ENCODE results near the gene C14orf93.

The C14orf93 gene

DNA sequence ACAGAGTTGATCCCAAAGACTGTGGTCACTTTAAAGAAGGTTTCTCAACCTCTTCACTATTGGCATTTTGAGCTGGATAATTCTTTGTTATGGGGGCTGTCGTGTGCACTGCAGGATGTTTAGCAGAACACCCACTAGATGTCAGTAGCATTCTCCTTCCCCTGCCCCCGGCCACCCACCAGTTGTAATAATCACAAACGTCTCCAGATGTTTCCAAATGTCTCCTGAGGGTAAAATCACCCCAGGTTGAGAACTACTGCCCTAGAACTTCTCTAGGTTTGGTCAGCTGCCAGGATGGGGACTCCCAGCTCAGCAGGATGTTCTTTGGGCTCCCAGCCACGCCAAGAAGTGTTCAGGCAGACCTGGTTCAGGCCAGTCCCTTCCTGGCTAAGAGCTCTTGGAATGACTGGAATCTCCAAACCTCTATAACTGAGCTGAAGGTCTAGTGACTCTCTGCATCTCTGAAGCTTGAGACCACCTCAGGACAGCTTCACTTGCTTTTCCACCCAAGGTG is 15.1 kb downstream of the C14orf93 start:
- under 1% methylated on average over 4 of the region's 4 CpGs for WGBS
- no peak overlapping the region for H2BK120ac ChIP-seq (ENCODE audit: low read depth, low read length)
- H4K8ac ChIP-seq (ENCODE audit: low read length) = peak overlapping the region; percentile 10
- no peak overlapping the region for H2AK5ac ChIP-seq (ENCODE audit: low read length, severe bottlenecking)
- H2BK12ac ChIP-seq (ENCODE audit: low read length in 2 of 2) = no peak overlapping the region
- no peaks in the 10 kb centered on the region for H3K79me1 ChIP-seq (replicated peaks; ENCODE audit: low read length, poor library complexity, severe bottlenecking)
- no peak overlapping the region for H3K4me3 ChIP-seq (ENCODE audit: insufficient read depth in 1 of 2, low read depth in 1 of 2, low read length in 2 of 2)
- no peak overlapping the region for H2BK5ac ChIP-seq (ENCODE audit: low read depth, low read length, poor library complexity, severe bottlenecking)
- H3K9me3 ChIP-seq (ENCODE audit: control insufficient read depth, low read length) = no peaks in the 10 kb centered on the region
- no peak overlapping the region for H2AFZ ChIP-seq (ENCODE audit: low read depth, low read length)
- peaks cover 5% of the 10 kb centered on the region for H3K4me1 ChIP-seq (ENCODE audit: control insufficient read depth, insufficient read depth, low read depth, low read length)
- no peak overlapping the region for H3K14ac ChIP-seq (ENCODE audit: low read length in 2 of 2)
- H3K23ac ChIP-seq (ENCODE audit: low read length in 2 of 2) = no peak overlapping the region
- no peak overlapping the region for H3K27ac ChIP-seq (ENCODE audit: low read length, poor library complexity, severe bottlenecking)
- H3K18ac ChIP-seq (ENCODE audit: low read depth in 1 of 2, low read length in 2 of 2) = peak overlapping the region in 1 of 2 experiments; percentile 45
- peaks cover 0 to 7% of the 10 kb centered on the region in 2 experiments for H3K27me3 ChIP-seq (ENCODE audit: control insufficient read depth in 1 of 2, insufficient read depth in 1 of 2, low read length in 2 of 2)
- peak; percentile 62 for DNase-seq
- no peak overlapping the region for H2BK15ac ChIP-seq (ENCODE audit: low read depth, poor library complexity, severe bottlenecking)
- H3K36me3 ChIP-seq (ENCODE audit: control insufficient read depth in 1 of 2, insufficient read depth in 2 of 2, low read depth in 1 of 2, low read length in 2 of 2) = peaks cover 1 to 8% of the 10 kb centered on the region in 2 experiments
- H3K9ac ChIP-seq (ENCODE audit: low read length) = no peak overlapping the region
- H3K4ac ChIP-seq (ENCODE audit: low read depth in 1 of 2, low read length in 2 of 2) = no peak overlapping the region
- no peak overlapping the region for H3K4me2 ChIP-seq (ENCODE audit: low read length, poor library complexity, severe bottlenecking)
- H4K91ac ChIP-seq (ENCODE audit: low read length) = no peak overlapping the region

DNA sequence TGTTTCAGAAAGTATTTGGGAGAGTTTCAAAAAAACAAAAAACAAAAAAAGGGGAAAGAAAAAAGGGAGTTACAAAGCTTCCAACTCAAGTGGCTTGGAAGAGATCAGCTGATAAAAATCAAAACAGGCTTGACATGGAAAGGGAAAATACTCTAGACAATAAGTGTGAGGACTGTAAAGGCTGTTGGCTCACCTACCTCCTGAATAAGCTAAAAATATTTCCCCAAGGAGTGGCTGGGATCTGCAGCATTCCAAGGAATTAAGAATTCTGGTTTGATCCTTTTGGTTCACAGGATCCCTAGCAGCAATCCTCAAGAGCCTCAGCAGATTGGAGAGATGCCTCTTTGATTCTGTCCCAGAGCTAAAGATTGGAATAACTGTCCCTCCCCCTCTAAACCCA is 16.4 kb downstream of the C14orf93 start:
- Histone ChIP-seq H2AFZ (ENCODE audit: low read depth, low read length) (no peak overlapping the region), H4K8ac (ENCODE audit: low read length) (no peak overlapping the region), H3K4me1 (ENCODE audit: control insufficient read depth, insufficient read depth, low read depth, low read length) (peaks cover 5% of the 10 kb centered on the region), H3K18ac (ENCODE audit: low read depth in 1 of 2, low read length in 2 of 2) (no peak overlapping the region), H2BK5ac (ENCODE audit: low read depth, low read length, poor library complexity, severe bottlenecking) (no peak overlapping the region), H3K23ac (ENCODE audit: low read length in 2 of 2) (no peak overlapping the region), H2BK15ac (ENCODE audit: low read depth, poor library complexity, severe bottlenecking) (no peak overlapping the region), H4K91ac (ENCODE audit: low read length) (no peak overlapping the region), H2BK12ac (ENCODE audit: low read length in 2 of 2) (no peak overlapping the region), H3K14ac (ENCODE audit: low read length in 2 of 2) (no peak overlapping the region), H2AK5ac (ENCODE audit: low read length, severe bottlenecking) (no peak overlapping the region), H2BK120ac (ENCODE audit: low read depth, low read length) (no peak overlapping the region), H3K9me3 (ENCODE audit: control insufficient read depth, low read length) (no peaks in the 10 kb centered on the region), H3K9ac (ENCODE audit: low read length) (peak overlapping the region; percentile 29), H3K4me3 (ENCODE audit: insufficient read depth in 1 of 2, low read depth in 1 of 2, low read length in 2 of 2) (no peak overlapping the region), H3K27me3 (ENCODE audit: control insufficient read depth in 1 of 2, insufficient read depth in 1 of 2, low read length in 2 of 2) (peaks cover 0 to 7% of the 10 kb centered on the region in 2 experiments), H3K4ac (ENCODE audit: low read depth in 1 of 2, low read length in 2 of 2) (no peak overlapping the region), H3K79me1 (replicated peaks; ENCODE audit: low read length, poor library complexity, severe bottlenecking) (no peaks in the 10 kb centered on the region), H3K36me3 (ENCODE audit: control insufficient read depth in 1 of 2, insufficient read depth in 2 of 2, low read depth in 1 of 2, low read length in 2 of 2) (peaks cover 3 to 4% of the 10 kb centered on the region in 2 experiments), H3K4me2 (ENCODE audit: low read length, poor library complexity, severe bottlenecking) (no peak overlapping the region), H3K27ac (ENCODE audit: low read length, poor library complexity, severe bottlenecking) (no peak overlapping the region)
- DNase-seq = no peak

- no peak overlapping the region for H3K4ac ChIP-seq (ENCODE audit: low read depth in 1 of 2, low read length in 2 of 2)
- H3K23ac ChIP-seq (ENCODE audit: low read length in 2 of 2) = no peak overlapping the region
- H2BK5ac ChIP-seq (ENCODE audit: low read depth, low read length, poor library complexity, severe bottlenecking) = no peak overlapping the region
- no peak overlapping the region for H3K4me2 ChIP-seq (ENCODE audit: low read length, poor library complexity, severe bottlenecking)
- no peak overlapping the region for H2BK120ac ChIP-seq (ENCODE audit: low read depth, low read length)
- peaks cover 0 to 2% of the 10 kb centered on the region in 2 experiments for H3K27me3 ChIP-seq (ENCODE audit: control insufficient read depth in 1 of 2, insufficient read depth in 1 of 2, low read length in 2 of 2)
- no peak overlapping the region for H2BK12ac ChIP-seq (ENCODE audit: low read length in 2 of 2)
- H3K9ac ChIP-seq (ENCODE audit: low read length) = no peak overlapping the region
- no peak overlapping the region for H3K4me3 ChIP-seq (ENCODE audit: insufficient read depth in 1 of 2, low read depth in 1 of 2, low read length in 2 of 2)
- WGBS = 95% methylated on average over 8 of the region's 8 CpGs
- no peak overlapping the region for H3K27ac ChIP-seq (ENCODE audit: low read length, poor library complexity, severe bottlenecking)
- H4K91ac ChIP-seq (ENCODE audit: low read length) = no peak overlapping the region
- no peaks in the 10 kb centered on the region for H3K9me3 ChIP-seq (ENCODE audit: control insufficient read depth, low read length)
- H2BK15ac ChIP-seq (ENCODE audit: low read depth, poor library complexity, severe bottlenecking) = no peak overlapping the region
- no peak overlapping the region for H2AK5ac ChIP-seq (ENCODE audit: low read length, severe bottlenecking)
- H3K14ac ChIP-seq (ENCODE audit: low read length in 2 of 2) = no peak overlapping the region
- H2AFZ ChIP-seq (ENCODE audit: low read depth, low read length) = no peak overlapping the region
- H3K36me3 ChIP-seq (ENCODE audit: control insufficient read depth in 1 of 2, insufficient read depth in 2 of 2, low read depth in 1 of 2, low read length in 2 of 2) = peaks cover 0 to 8% of the 10 kb centered on the region in 2 experiments
- peaks cover 5% of the 10 kb centered on the region for H3K4me1 ChIP-seq (ENCODE audit: control insufficient read depth, insufficient read depth, low read depth, low read length)
- H3K79me1 ChIP-seq (replicated peaks; ENCODE audit: low read length, poor library complexity, severe bottlenecking) = no peaks in the 10 kb centered on the region
- H3K18ac ChIP-seq (ENCODE audit: low read depth in 1 of 2, low read length in 2 of 2) = no peak overlapping the region
- no peak for DNase-seq
- H4K8ac ChIP-seq (ENCODE audit: low read length) = no peak overlapping the region
Observed at GRCh38 chr14:22991852-22992251, 18.1 kb downstream of the C14orf93 start.

DNA sequence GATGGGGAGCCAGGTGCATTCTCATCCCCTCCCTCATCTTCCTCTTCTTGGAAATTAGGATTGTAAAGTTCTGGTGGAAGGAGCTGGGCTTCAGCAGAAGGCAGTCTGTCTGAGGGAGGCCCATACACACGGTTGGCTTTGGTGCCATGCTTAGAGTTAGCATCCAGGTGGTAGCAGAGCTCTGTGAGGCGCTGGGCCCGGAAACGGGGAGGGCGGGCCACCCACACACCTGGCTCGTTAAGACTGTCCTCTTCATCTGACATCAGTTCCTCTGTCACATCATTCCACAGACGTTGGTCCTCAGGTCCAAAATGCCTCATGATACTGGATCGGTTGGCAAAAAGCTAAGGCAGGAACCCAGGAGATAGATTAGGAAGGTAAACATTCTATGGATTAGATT is 22.7 kb downstream of the C14orf93 start:
- WGBS = 87% methylated on average over 7 of the region's 8 CpGs
- Histone ChIP-seq H2BK120ac (ENCODE audit: low read depth, low read length) (no peak overlapping the region), H3K14ac (ENCODE audit: low read length in 2 of 2) (no peak overlapping the region)

More for the DNA sequence above, 22.7 kb downstream of the C14orf93 start:
- H2AFZ ChIP-seq (ENCODE audit: low read depth, low read length) = no peak overlapping the region
- peaks cover 10% of the 10 kb centered on the region for H3K79me1 ChIP-seq (replicated peaks; ENCODE audit: low read length, poor library complexity, severe bottlenecking)
- no peak overlapping the region for H3K27ac ChIP-seq (ENCODE audit: low read length, poor library complexity, severe bottlenecking)
- no peak overlapping the region for H3K4me2 ChIP-seq (ENCODE audit: low read length, poor library complexity, severe bottlenecking)
- H3K18ac ChIP-seq (ENCODE audit: low read depth in 1 of 2, low read length in 2 of 2) = no peak overlapping the region
- no peak overlapping the region for H2BK15ac ChIP-seq (ENCODE audit: low read depth, poor library complexity, severe bottlenecking)
- H3K9me3 ChIP-seq (ENCODE audit: control insufficient read depth, low read length) = no peaks in the 10 kb centered on the region
- no peak overlapping the region for H2BK12ac ChIP-seq (ENCODE audit: low read length in 2 of 2)
- DNase-seq = no peak
- H2BK5ac ChIP-seq (ENCODE audit: low read depth, low read length, poor library complexity, severe bottlenecking) = no peak overlapping the region
- no peak overlapping the region for H3K9ac ChIP-seq (ENCODE audit: low read length)
- no peaks in the 10 kb centered on the region for H3K27me3 ChIP-seq (ENCODE audit: control insufficient read depth in 1 of 2, insufficient read depth in 1 of 2, low read length in 2 of 2)
- no peak overlapping the region for H4K91ac ChIP-seq (ENCODE audit: low read length)
- no peak overlapping the region for H4K8ac ChIP-seq (ENCODE audit: low read length)
- no peak overlapping the region for H3K4me3 ChIP-seq (ENCODE audit: insufficient read depth in 1 of 2, low read depth in 1 of 2, low read length in 2 of 2)
- peaks cover 0 to 8% of the 10 kb centered on the region in 2 experiments for H3K36me3 ChIP-seq (ENCODE audit: control insufficient read depth in 1 of 2, insufficient read depth in 2 of 2, low read depth in 1 of 2, low read length in 2 of 2)
- no peak overlapping the region for H2AK5ac ChIP-seq (ENCODE audit: low read length, severe bottlenecking)
- no peak overlapping the region for H3K4ac ChIP-seq (ENCODE audit: low read depth in 1 of 2, low read length in 2 of 2)
- H3K4me1 ChIP-seq (ENCODE audit: control insufficient read depth, insufficient read depth, low read depth, low read length) = peaks cover 4% of the 10 kb centered on the region
- H3K23ac ChIP-seq (ENCODE audit: low read length in 2 of 2) = no peak overlapping the region

Measured in mesenchymal stem cell (in vitro differentiated cells and primary cell).